ENCODE data around the gene CHCHD2.
"Not testable (repeated sequence)": the region's sequence is repeated elsewhere in the genome, so short reads cannot be mapped to it uniquely, and the experiment has no call there.

Gene CHCHD2

DNA sequence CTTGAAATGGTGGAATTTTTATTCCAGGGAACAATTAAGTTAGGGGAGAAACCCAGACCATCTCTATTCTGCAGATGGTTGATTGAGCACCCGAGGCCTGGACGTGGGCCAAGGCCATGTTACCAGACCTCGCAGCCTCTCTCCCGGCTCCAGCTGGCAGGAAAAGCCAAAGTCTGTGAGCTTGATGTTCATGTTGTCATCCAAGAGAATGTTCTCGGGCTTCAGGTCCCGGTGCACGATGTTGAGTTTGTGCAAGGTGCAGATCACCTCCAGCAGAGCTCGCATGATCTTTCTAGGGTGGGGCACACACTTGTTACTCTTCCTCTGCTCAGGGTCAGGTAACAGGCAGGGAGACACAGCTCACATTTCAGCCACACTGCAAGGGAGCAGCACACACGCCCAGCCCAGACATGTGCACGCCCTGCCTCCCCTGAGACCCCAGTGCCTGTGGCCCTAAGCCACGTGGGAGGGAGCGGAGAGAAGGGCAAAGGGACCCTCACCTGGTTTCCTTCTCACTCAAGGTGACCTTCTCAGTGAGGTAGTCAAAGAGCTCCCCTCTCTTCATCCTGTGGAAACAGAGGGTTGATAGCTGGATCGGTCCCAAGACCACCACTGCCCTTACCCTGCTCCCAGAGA, 23.0 kb downstream of the CHCHD2 start:
- no peak for DNase-seq (ENCODE audit: low spot score)

DNA sequence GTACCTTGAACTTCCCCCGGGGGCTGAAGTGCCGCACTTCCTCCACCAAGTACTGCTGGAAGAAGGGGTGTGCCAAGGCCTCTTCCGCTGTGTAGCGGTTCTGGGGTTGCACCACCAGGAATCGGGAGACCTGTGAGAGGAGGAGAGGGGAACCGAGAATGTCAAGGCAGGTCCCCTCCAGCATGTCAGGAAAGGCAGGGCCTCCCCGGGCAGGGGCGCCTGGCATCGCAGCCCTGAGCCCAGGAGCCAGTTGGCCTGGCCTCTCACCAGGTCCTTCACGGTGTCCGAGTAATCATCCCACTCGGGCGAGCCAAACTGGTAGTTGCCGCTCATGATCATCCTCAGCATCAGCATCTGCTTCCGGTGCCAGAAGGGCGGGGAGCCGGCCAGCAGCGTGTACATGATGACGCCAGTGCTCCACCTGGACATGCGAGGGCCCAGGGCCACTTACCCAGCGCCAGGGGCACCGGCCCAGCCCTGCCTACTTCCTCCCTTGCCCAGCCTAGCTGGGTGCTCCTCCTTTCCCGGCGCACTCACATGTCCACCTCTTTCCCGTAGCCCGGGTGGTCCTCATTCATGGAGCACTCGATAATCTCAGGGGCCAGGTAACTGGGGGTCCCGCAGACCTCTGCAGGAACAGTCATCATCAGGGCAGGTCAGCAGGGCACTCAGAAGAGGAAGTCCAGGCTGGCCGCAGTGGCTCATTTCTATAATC, 24.5 kb downstream of the CHCHD2 start:
- DNase-seq (ENCODE audit: low spot score) = no peak

DNA sequence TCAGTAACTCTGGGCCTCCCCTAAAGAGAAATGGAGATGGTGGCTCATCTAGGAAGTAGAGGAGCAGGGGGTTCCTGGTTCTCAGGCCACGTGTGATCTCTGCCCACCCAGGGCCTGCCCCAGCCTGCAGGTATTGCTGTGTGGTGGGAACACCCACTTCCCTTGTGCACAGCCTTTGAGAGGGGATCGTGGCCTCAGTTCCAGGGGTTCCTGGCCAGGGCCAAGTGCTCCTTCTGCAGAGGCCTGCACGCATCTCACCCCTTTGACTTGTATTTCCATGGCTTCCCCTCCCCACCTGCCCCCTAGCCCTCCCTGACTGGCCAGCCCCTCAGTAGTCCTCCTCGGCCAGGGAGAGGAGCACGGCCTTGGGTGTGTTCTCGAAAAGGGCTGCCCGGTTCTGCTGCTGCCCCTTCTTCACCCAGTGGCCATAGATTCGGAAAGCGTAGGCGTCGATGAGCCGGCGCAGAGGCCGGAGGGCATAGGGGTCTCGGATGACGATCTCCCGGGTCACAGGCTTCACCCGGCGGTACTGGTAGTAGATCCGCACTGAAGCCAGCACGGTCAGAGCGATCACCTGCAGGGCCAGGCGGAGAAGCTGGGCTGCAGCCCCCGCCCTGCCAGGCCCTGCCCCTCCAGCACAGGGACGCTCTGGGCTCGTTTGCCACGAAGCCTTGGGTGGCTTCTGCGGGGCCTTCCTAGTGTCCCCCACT, 25.4 kb downstream of the CHCHD2 start:
- DNase-seq (ENCODE audit: low spot score) = not testable (repeated sequence)

DNA sequence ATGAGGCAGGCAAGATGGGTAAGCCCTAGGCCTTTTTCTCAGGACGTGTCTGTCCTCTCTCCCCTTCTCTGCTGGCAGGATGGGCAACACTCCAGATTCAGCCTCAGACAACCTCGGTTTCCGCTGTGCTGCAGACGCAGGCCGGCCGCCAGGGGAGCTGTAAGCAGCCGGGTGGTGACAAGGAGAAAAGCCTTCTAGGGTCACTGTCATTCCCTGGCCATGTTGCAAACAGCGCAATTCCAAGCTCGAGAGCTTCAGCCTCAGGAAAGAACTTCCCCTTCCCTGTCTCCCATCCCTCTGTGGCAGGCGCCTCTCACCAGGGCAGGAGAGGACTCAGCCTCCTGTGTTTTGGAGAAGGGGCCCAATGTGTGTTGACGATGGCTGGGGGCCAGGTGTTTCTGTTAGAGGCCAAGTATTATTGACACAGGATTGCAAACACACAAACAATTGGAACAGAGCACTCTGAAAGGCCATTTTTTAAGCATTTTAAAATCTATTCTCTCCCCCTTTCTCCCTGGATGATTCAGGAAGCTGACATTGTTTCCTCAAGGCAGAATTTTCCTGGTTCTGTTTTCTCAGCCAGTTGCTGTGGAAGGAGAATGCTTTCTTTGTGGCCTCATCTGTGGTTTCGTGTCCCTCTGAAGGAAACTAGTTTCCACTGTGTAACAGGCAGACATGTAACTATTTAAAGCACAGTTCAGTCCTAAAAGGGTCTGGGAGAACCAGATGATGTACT, 26.7 kb downstream of the CHCHD2 start:
- DNase-seq (ENCODE audit: low spot score) = no peak

DNA sequence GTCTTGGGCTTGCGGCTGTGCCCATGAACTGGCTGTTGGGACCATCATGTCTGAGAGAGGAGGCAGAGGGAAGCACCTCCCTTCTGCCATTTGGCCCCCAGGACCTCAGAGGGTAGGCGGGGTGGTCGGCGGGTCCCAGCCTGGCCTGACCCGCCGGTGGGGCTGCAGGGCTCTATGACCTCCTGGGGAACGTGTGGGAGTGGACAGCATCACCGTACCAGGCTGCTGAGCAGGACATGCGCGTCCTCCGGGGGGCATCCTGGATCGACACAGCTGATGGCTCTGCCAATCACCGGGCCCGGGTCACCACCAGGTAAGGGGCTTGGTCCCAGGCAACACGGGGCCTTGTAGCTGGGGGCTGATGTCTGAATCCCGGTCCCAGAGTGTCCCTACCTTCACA, 28.1 kb downstream of the CHCHD2 start:
- no peak for DNase-seq (ENCODE audit: low spot score)

DNA sequence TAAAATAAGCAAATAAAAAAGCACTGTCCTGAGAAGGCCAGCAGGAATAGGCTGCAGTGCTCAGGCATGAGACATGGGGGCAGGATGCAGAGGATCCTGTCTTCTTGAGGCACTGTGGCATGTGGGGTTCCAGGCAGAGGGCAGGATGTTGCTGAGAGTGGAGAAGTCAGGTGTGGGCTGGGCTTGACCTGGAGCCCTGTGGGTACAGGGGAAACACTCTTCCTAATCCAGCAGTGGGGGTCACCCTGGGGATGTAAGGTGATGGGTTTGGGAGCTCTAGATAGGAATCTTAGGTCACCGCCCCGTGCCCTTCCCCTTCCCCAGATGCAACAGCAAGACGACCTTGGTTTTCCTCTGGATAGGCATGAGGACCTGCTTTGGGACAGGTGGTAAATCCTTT, 28.6 kb downstream of the CHCHD2 start:
- DNase-seq (ENCODE audit: low spot score) = no peak

DNA sequence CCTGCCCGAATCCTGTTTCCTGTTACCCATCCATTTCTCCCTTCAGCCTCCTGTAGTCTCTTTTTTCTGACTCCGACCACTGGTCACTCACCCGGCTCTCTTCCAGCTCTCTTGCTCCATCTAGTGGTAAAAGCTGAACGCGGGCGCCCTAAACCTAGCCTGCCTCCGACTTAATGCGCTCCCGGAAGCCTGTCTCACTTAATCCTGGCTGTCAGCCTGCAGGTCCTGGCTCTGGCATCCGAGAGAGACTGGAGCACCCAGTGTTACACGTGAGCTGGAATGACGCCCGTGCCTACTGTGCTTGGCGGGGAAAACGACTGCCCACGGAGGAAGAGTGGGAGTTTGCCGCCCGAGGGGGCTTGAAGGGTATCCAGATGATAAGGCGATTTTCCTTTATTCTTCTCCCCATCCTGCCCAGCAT, 31.9 kb downstream of the CHCHD2 start:
- DNase-seq (ENCODE audit: low spot score) = peak; percentile 64

DNA sequence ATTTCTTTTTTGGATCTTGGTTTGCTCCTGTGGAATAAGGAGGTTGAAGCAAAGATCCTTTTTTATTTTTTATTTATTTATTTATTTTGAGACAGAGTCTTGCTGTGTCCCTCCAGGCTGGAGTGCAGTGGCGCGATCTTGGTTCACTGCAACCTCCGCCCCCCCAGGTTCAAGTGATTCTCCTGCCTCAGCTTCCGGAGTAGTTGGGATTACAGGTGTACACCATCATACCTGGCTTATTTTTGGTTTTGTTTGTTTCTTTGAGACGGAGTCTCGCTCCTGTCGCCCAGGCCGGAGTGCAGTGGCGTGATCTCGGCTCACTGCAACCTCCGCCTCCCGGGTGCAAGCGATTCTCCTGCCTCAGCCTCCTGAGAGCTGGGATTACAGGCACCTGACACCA, 39.9 kb downstream of the CHCHD2 start:
- not testable (repeated sequence) for DNase-seq (ENCODE audit: low spot score)

DNA sequence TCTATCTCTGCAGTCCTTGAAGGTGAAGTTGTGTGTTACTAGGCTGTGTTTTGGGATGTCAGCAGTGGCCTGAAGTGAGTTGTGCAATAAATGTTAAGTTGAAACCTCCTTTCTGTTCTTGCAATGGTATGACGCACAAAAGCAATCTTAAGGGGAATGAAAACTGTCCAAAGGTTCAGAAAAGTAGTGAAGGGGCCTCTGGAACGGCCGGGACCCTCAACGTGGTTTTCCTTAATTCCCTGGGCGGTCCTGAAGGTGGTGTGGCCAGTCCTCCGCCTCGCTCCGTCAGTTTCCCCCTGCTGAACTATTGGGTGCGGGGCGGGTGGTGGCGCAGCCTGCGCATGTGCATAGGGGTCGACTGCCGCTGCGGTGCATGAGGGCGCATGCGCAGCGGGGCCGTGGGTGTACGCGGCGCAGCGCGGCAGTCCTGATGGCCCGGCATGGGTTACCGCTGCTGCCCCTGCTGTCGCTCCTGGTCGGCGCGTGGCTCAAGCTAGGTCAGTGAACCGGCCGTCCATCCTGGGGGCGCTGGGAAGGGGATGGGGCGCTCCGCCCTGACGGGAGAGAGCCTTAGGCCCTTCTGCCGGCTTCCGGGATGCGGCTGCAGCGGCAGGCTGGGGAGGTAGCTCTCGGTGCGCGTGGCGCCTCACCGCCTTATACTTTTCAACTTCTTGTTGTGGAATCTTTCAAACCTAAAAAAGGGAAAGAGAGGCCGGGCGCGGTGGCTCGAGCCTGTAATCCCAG, 42.2 kb downstream of the CHCHD2 start, which contains the start of gene SUMF2:
TSS of gene SUMF2 (plus strand) at position 405 of the 744 bp plus-strand sequence. CDS start at position 431, 26 bp downstream.
- DNase-seq (ENCODE audit: low spot score) = peak; percentile 99

DNA sequence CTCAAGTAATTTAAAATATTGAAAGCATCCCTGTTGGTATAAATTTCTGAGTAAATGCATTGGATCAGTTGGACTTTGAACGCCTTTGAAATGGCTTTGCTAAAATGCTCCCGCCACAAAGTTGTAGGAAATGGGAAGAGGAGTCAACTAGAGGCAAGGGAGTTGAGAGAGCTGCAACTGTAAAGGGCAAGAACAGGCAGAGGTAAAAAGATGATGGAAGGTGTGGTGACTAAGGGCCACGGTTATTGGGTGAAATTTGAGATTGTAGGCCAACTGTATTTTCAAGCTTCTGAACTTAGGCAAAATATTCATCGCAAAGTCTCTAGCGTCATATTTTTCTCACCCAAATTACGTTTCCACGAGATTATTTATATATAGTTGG, 42.8 kb downstream of the CHCHD2 start:
- no peak for DNase-seq (ENCODE audit: low spot score)

DNA sequence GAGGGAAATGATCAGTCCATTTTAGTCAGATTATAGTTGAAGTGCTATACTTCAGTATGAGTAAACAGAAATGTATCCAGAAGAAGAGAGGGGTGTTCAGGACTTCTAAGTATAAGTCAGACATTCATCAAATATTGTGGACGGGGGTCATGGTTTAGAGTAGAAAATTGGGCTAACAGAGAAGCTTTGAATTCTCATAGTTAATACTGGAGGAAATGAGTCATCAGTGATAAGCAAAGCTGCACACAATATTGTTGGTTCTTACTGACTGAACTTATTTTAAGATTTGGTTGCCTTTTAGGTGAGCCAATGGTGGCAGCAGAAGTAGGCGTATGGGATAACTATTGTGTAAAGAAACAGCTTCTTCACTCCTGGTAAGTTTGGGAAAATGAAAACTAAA, 43.9 kb downstream of the CHCHD2 start:
- no peak for DNase-seq (ENCODE audit: low spot score)

DNA sequence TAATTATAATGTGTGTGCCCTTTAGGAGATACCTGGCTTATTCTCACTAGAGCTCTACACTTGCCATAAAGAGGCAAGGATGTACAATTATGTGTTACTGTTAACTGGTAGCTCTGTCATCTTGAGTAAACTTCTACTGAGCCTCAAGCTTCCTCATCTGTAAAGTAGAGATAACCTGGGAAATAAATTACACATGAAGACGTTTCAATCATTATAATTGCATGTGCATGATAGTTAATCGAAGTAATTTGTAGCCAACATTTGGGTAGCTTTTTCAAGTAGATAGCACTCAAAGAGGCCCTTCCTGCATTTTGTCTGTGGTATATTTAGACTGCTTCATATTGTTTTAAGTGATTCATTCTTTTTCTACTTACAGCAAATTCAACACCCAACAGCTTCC, 52.3 kb downstream of the CHCHD2 start:
- DNase-seq (ENCODE audit: low spot score) = no peak

DNA sequence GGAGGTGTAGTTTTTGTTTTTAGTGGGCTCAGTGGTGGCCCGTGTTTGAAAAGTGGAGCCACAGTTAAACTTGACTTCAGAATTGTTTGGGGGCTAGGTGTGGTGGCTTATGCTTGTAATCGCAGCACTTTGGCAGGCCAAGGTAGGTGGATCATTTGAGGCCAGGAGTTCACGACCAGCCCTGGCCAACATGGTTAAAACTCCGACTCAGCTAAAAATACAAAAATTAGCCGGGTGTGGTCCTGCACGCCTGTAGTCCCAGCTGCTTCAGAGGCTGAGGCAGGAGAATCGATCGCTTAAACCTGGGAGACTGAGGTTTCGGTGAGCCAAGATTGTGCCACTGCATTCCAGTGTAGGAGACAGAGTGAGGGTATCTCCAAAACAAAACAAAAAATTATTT, 52.9 kb downstream of the CHCHD2 start:
- DNase-seq (ENCODE audit: low spot score) = no peak
